PFSK-1 (cell line): ENCODE measurements around the gene CCDC188.

Experiments
- POLR2AphosphoS5 ChIP-seq: IDR thresholded peaks from 2 replicates; pipeline ENCODE4 v1.6.1; 2012; ENCODE audit warnings: low read depth, mild to moderate bottlenecking, control low read depth, low read length, moderate library complexity
- REST ChIP-seq, 2 experiments: IDR thresholded peaks; 2 replicates each; pipeline versions ENCODE4 v1.6.1 to v1.8.0; 2011 to 2012; ENCODE audit warnings: low read depth in 2 of 2, low read length in 2 of 2, control low read depth in 1 of 2, inconsistent platforms in 1 of 2, mild to moderate bottlenecking in 1 of 2, moderate library complexity in 1 of 2; ENCODE audit not compliant: insufficient read depth in 1 of 2
- SIN3A ChIP-seq: IDR thresholded peaks from 2 replicates; pipeline ENCODE4 v1.6.1; 2012; ENCODE audit warnings: mild to moderate bottlenecking, low read length, moderate library complexity, borderline replicate concordance; ENCODE audit not compliant: insufficient read depth
- TAF1 ChIP-seq: IDR thresholded peaks from 2 replicates; pipeline ENCODE4 v1.6.1; 2012; ENCODE audit warnings: low read length, control low read depth, borderline replicate concordance; ENCODE audit not compliant: insufficient read depth

DNA sequence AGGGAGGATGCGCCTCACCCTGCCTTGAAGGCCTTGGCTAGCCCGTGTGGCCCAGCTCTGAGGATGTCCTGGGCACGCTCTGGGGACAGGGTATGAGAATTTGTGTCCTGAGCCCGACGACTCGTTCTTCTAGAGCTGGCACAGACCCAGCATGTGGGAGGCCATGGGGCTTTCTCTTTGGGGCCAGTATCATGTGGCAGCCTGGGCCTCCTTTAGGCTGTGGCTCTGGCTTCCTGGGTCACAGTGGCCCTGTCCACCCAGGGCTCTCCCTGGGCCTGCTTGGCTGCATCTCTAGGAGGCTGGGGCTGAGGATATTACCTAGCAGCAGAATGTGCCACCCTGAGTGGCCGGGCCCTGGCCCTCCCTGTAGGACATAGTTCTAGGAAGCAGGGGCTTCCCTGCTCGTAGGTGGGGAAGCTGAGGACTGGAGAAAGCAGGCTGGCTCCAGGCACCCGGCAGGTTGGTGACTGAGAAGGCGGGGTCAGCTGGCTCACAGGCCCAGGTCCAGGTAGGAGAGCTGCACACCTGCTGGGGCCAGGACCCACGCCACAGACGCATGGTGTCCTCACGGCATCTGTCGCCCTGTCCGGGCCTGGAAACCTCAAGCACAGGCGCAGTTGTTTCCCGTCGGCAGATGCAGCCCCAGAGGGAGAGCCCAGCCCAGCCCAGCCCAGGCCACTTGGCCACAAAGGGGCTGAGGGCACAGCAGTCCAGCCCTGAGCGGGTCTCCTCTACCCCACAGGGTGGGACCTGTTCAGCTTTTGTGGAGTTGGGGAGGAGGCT lies 6.8 kb downstream of the CCDC188 start:
- TF ChIP-seq SIN3A: no peak
- no peak for TF ChIP-seq POLR2AphosphoS5
- no peak for TF ChIP-seq TAF1
- TF ChIP-seq REST (IDR thresholded peaks at IDR 0.05; ENCODE audit: insufficient read depth in 1 of 2, low read depth in 2 of 2, low read length in 2 of 2): no peak
